ENCODE measurements around the gene ARHGAP6.

DNA sequence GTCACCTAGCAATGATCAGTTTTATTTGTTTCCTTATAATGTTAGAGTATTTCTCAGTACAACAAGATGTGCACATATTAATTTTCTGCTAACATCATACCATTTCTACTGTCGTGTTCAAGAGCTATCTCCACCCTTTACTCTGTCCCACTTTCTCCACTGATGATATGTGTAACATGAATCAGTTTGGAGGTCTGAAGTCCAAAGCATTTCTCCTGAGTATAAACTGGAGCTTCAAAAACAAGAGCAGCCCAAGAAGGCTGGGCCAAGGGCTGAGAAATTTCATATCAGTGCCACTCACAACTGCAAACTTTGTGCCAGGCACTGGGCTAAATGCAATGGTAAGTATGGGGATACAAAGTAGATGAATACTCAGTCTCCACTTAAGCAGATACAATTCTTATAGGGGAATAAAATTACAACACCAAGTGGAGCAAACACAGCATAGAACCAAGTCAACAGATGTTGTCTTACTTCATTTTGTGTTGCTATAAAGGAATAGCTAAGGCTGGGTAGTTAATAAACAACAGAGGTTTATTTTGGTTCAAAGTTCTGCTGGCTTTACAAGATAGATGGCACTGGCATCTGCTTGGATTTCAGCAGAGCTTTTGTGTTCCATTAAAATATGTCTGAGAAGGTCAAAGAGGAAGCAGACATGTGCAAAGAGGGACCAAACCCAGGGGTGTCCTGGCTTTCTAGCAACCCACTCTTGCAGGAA, 328.3 kb downstream of the ARHGAP6 start:
- TF ChIP-seq ZNF274 (IDR thresholded peaks at IDR 0.05; ENCODE audit: low read depth, low read length) (no peak), YY1 (IDR thresholded peaks at IDR 0.05; ENCODE audit: insufficient read depth, insufficient read length) (no peak), SUZ12 (IDR thresholded peaks at IDR 0.05; ENCODE audit: extremely low read depth, insufficient read depth, insufficient read length) (no peak)
